GM12892 (cell line): ENCODE data around the gene PFKFB4.

ENCODE experiments used
- POLR2A ChIP-seq: IDR thresholded peaks from 2 replicates; pipeline ENCODE4 v1.6.1; 2011; ENCODE audit warnings: low read depth, low read length, control low read depth
- POLR2AphosphoS5 ChIP-seq: IDR thresholded peaks from 2 replicates; pipeline ENCODE4 v1.6.1; 2011; ENCODE audit warnings: low read depth, low read length, control low read depth

DNA sequence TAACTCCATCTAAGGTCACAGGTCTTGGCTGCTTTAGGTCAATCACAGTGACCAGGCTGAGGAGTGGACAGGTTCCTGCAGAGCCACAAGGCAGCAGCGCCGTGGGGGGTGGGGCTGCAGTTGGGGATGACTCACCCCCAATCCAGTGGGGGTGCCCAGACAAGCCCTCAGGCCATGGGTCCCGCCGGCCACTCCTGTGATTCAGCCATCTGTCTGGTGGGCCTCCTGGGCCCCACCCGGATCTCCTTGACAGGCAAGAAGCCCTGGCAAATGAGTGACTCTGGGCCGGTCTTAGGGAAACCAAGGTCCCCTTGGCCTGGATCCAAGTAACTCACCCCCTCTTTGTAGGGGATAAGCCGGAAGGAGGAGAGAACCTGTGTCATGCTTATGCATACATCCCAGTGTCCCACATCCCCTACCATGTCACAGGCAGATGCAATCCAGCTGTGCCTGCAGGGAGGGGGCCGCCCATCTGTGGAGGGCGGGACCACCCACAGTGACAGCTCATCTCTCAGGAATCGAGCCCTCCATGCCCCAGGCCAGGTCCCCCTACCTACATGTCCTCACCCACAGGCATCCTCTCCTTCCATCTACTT, 39.0 kb upstream of the PFKFB4 start:
- TF ChIP-seq POLR2A (no peak), POLR2AphosphoS5 (no peak)
